H1 (cell line): ENCODE results near the gene SMARCA2. TPM values are rescaled to one million over a fixed set of nuclear protein-coding genes. Genes with fewer than 3 reads are reported as not detected.

Experiments used
- CTCF ChIA-PET: fragments of 300-600 bp; sonication (Branson Sonifier 250); formaldehyde crosslinking; loops from one replicate; lab custom pipeline; 2021; ENCODE audit not compliant: partially characterized antibody; lab: Charles Lee
- POLR2A ChIA-PET: fragments of 300-600 bp; sonication (Branson Sonifier 250); formaldehyde crosslinking; loops from one replicate; lab custom pipeline; 2021; ENCODE audit warnings: inconsistent platforms; ENCODE audit not compliant: partially characterized antibody; lab: Charles Lee
- DNase-seq, 2 experiments: peaks; one replicate each; pipeline versions ENCODE4 v3.0.0 to v3.0.0-alpha.2; 2010 to 2022; ENCODE audit warnings: low spot score in 2 of 2, low read depth in 1 of 2, mixed read lengths in 1 of 2
- FAIRE-seq: peaks from 2 replicates; lab custom pipeline; 2011; peaks lifted over from hg19 to GRCh38; lab: Jason Lieb, UNC
- H2AFZ ChIP-seq: 2 replicates; pipeline ENCODE4 v1.8.1; 2012; ENCODE audit warnings: low read length, inconsistent platforms
- H2AK5ac ChIP-seq: 2 replicates; pipeline ENCODE4 v1.6.1; 2013; ENCODE audit warnings: low read depth, low read length
- H2BK120ac ChIP-seq: replicated peaks from 2 replicates; pipeline ENCODE3; 2013; ENCODE audit warnings: low read depth, low read length, inconsistent platforms
- H2BK12ac ChIP-seq: 2 replicates; pipeline ENCODE4 v1.6.1; 2013; ENCODE audit warnings: low read depth, low read length
- H2BK15ac ChIP-seq: 2 replicates; pipeline ENCODE4 v1.6.1; 2013; ENCODE audit warnings: low read length
- H2BK20ac ChIP-seq: 2 replicates; pipeline ENCODE4 v1.6.1; 2013; ENCODE audit warnings: low read length
- H2BK5ac ChIP-seq: 2 replicates; pipeline ENCODE4 v1.6.1; 2013; ENCODE audit warnings: low read depth, low read length
- H3K14ac ChIP-seq: 2 replicates; pipeline ENCODE4 v1.6.1; 2013; ENCODE audit warnings: inconsistent platforms; ENCODE audit not compliant: insufficient read length
- H3K18ac ChIP-seq: 2 replicates; pipeline ENCODE4 v1.6.1; 2013; ENCODE audit warnings: low read length; ENCODE audit errors: extremely low read depth
- H3K23ac ChIP-seq: 2 replicates; pipeline ENCODE4 v1.6.1; 2013; ENCODE audit warnings: inconsistent platforms; ENCODE audit not compliant: insufficient read length
- H3K23me2 ChIP-seq: 2 replicates; pipeline ENCODE4 v1.6.1; 2013; ENCODE audit warnings: low read depth, low read length
- H3K27ac ChIP-seq: 2 replicates; pipeline ENCODE4 v1.6.1; 2011; ENCODE audit warnings: low read depth, low read length, inconsistent platforms
- H3K27me3 ChIP-seq, 4 experiments: replicated peaks in 1 of 4; 1 replicate in 1 of 4; 2 replicates in 3 of 4; pipeline versions ENCODE4 v1.6.1 to v1.8.1; 2011 to 2013; ENCODE audit warnings: low read length in 3 of 4, mild to moderate bottlenecking in 3 of 4, inconsistent platforms in 2 of 4, mixed read lengths in 2 of 4, moderate library complexity in 1 of 4; ENCODE audit not compliant: control insufficient read depth in 3 of 4, insufficient read depth in 3 of 4; ENCODE audit errors: extremely low read depth in 1 of 4
- H3K36me3 ChIP-seq, 4 experiments: 2 replicates each; pipeline versions ENCODE4 v1.6.1 to v1.8.1; 2011 to 2013; ENCODE audit warnings: mild to moderate bottlenecking in 4 of 4, low read length in 3 of 4, moderate library complexity in 2 of 4, control low read depth in 1 of 4, inconsistent platforms in 1 of 4; ENCODE audit not compliant: insufficient read depth in 4 of 4, control insufficient read depth in 2 of 4
- H3K4ac ChIP-seq: replicated peaks from 2 replicates; pipeline ENCODE3; 2013; ENCODE audit warnings: low read length, low read depth, mixed read lengths, inconsistent platforms; ENCODE audit not compliant: insufficient read length
- H3K4me1 ChIP-seq, 4 experiments: replicated peaks in 1 of 4; 1 replicate in 1 of 4; 2 replicates in 3 of 4; pipeline versions ENCODE4 v1.6.1 to v1.8.1; 2011 to 2013; ENCODE audit warnings: low read length in 3 of 4, inconsistent platforms in 2 of 4, mixed read lengths in 1 of 4; ENCODE audit not compliant: insufficient read depth in 4 of 4, control insufficient read depth in 3 of 4
- H3K4me2 ChIP-seq, 2 experiments: 2 replicates each; pipeline versions ENCODE4 v1.6.1 to v1.8.1; 2011 to 2013; ENCODE audit warnings: low read depth in 2 of 2, low read length in 2 of 2, control low read depth in 1 of 2, inconsistent platforms in 1 of 2, mild to moderate bottlenecking in 1 of 2; ENCODE audit not compliant: insufficient read depth in 1 of 2
- H3K4me3 ChIP-seq, 4 experiments: fragments of 200-600, 300-600 bp in 1 of 4; sonication (generic), shearing (Covaris generic), sonication (Bioruptor Twin) in 1 of 4; 2 replicates each; pipeline versions ENCODE4 v1.5.1 to v1.8.1; 2011 to 2016; ENCODE audit warnings: low read length in 4 of 4, low read depth in 3 of 4, control low read depth in 2 of 4, inconsistent platforms in 2 of 4, mild to moderate bottlenecking in 2 of 4, mixed read lengths in 1 of 4, moderate library complexity in 1 of 4; ENCODE audit not compliant: insufficient read depth in 2 of 4; ENCODE audit errors: extremely low read depth in 1 of 4
- H3K56ac ChIP-seq: replicated peaks from 2 replicates; pipeline ENCODE3; 2013; ENCODE audit warnings: low read depth, mild to moderate bottlenecking, mixed read lengths, low read length, inconsistent platforms; ENCODE audit not compliant: insufficient read length
- H3K79me1 ChIP-seq: 2 replicates; pipeline ENCODE4 v1.6.1; 2013; ENCODE audit warnings: low read depth, low read length, control low read depth
- H3K79me2 ChIP-seq, 2 experiments: 2 replicates each; pipeline versions ENCODE4 v1.6.1 to v1.8.1; 2012 to 2013; ENCODE audit warnings: low read length in 2 of 2, mild to moderate bottlenecking in 2 of 2, inconsistent platforms in 1 of 2; ENCODE audit not compliant: insufficient read depth in 2 of 2, control insufficient read depth in 1 of 2
- H3K9ac ChIP-seq, 4 experiments: replicated peaks in 1 of 4; 1 replicate in 1 of 4; 2 replicates in 3 of 4; pipeline versions ENCODE4 v1.6.1 to v1.8.1; 2011 to 2013; ENCODE audit warnings: low read depth in 3 of 4, low read length in 3 of 4, control low read depth in 2 of 4, mild to moderate bottlenecking in 2 of 4, moderate library complexity in 2 of 4, inconsistent platforms in 1 of 4; ENCODE audit errors: extremely low read depth in 1 of 4
- H3K9me3 ChIP-seq, 2 experiments: 2 replicates each; pipeline versions ENCODE4 v1.6.1 to v1.8.1; 2012 to 2013; ENCODE audit warnings: mild to moderate bottlenecking in 2 of 2, moderate library complexity in 2 of 2, control low read depth in 1 of 2, inconsistent platforms in 1 of 2, low read depth in 1 of 2, low read length in 1 of 2, mixed read lengths in 1 of 2; ENCODE audit not compliant: insufficient read depth in 2 of 2
- H4K20me1 ChIP-seq, 2 experiments: replicated peaks in 1 of 2; 2 replicates each; pipeline versions ENCODE3 to v1.8.1; 2011 to 2013; ENCODE audit warnings: inconsistent platforms in 2 of 2, low read length in 2 of 2, mild to moderate bottlenecking in 1 of 2; ENCODE audit not compliant: insufficient read depth in 2 of 2, control insufficient read depth in 1 of 2
- H4K5ac ChIP-seq: 2 replicates; pipeline ENCODE4 v1.6.1; 2013; ENCODE audit warnings: low read length, low read depth, mixed read lengths, inconsistent platforms; ENCODE audit not compliant: insufficient read length
- H4K8ac ChIP-seq: 2 replicates; pipeline ENCODE4 v1.8.0; 2013; ENCODE audit warnings: mild to moderate bottlenecking, moderate library complexity, low read length, inconsistent platforms; ENCODE audit not compliant: insufficient read depth; ENCODE audit errors: extremely low read depth
- H4K91ac ChIP-seq: replicated peaks from 2 replicates; pipeline ENCODE3; 2013; ENCODE audit warnings: low read length, mixed read lengths, inconsistent platforms; ENCODE audit not compliant: insufficient read length
- CHD1 ChIP-seq: IDR thresholded peaks from 2 replicates; pipeline ENCODE4 v1.6.1; 2012; ENCODE audit warnings: low read depth, low read length, improper control_type of control experiment
- SIX5 ChIP-seq: IDR thresholded peaks from 2 replicates; pipeline ENCODE4 v1.6.1; 2011; ENCODE audit warnings: mild to moderate bottlenecking, low read depth, low read length
- SRF ChIP-seq: IDR thresholded peaks from 2 replicates; pipeline ENCODE4 v1.6.1; 2011; ENCODE audit warnings: mild to moderate bottlenecking, low read depth, low read length, moderate library complexity
- ZNF274 ChIP-seq: IDR thresholded peaks from 2 replicates; pipeline ENCODE4 v1.7.0; 2012; ENCODE audit warnings: low read length, borderline replicate concordance; ENCODE audit errors: extremely low read depth
- WGBS, 2 experiments: shearing (Covaris generic) in 1 of 2; methylation state at CpG; one replicate each; pipeline versions ENCODE4 v1.1.6 to v1.1.7; 2013 to 2015; ENCODE audit warnings: low lambda C conversion rate in 2 of 2, mixed read lengths in 2 of 2, inconsistent platforms in 1 of 2, low coverage in 1 of 2, missing lambda C conversion rate in 1 of 2; ENCODE audit not compliant: insufficient replicate concordance in 2 of 2, insufficient coverage in 1 of 2, insufficient read length in 1 of 2; ENCODE audit errors: extremely low coverage in 1 of 2, missing lambda C conversion rate in 1 of 2; 5-methylcytosine and 5-hydroxymethylcytosine counted together
- polyA plus RNA-seq, 7 experiments: library from polyadenylated mRNA; depleted of rRNA in 3 of 7; stranded (reverse) in 5 of 7; unstranded in 2 of 7; fragments of >200 nt in 5 of 7; fragments of 200-250 nt in 2 of 7; gene quantifications; 1 replicate in 5 of 7; 2 replicates in 1 of 7; 4 replicates in 1 of 7; pipeline versions ENCODE4 v1.2.1 to v1.2.3, GENCODE V29; 2011 to 2013; ENCODE audit warnings: missing spikeins in 2 of 7, mixed read lengths in 2 of 7
- total RNA-seq: library from RNA; stranded (reverse); fragmentation: NEBNext Ultra II Directional; extraction: Animal tissue kit (Norgen Biotek cat#: 25700); gene quantifications from 2 replicates; pipeline ENCODE4 v1.2.1, GENCODE V29; 2021

SMARCA2 gene
- total and polyA plus RNA-seq, 2 of the 8 experiments (the other 6 are each of a cell fraction or from before 2014, with no cell fraction given), result 6.3 to 21.7 TPM

- Histone ChIP-seq H3K9ac (no peak overlapping the region), H3K4me1 (peaks cover 0 to 19% (median 14%) of the 10 kb centered on the region in 4 experiments; a peak in 4 of 7 replicates), H3K79me2 (no peaks in the 10 kb centered on the region), H3K23me2 (no peaks in the 10 kb centered on the region; the same call in 1 of the 2 replicates)
- CTCF ChIA-PET, result interaction anchor here (1.1 to 1.6 kb wide), 2 partner anchors 10 to 13 kb away, joined by 3 to 5 read pairs; no protein-coding TSS in a partner anchor
- TF ChIP-seq SRF, result no peak
- TF ChIP-seq ZNF274, result no peak
- TF ChIP-seq CHD1, result no peak
- TF ChIP-seq SIX5, result no peak
- TF ChIP-seq, all 59 proteins: peak for 0
- H3K36me3 ChIP-seq, result no peaks in the 10 kb centered on the region
- no peak overlapping the region for H3K4ac ChIP-seq
- no peak overlapping the region for H2BK120ac ChIP-seq
- 63% methylated on average over 2 of the region's 2 CpGs; no CpG with 5 or more reads in 1 of the 2 experiments for WGBS, 2 experiments
- no peak for DNase-seq
- no peak overlapping the region for H4K91ac ChIP-seq
- 0 out of 2 replicates have a peak overlapping the region, but pooled peaks have one; percentile 18 for H2BK12ac ChIP-seq
- FAIRE-seq, result no peak
- H3K9me3 ChIP-seq, result no peaks in the 10 kb centered on the region
- no peak overlapping the region for H3K4me3 ChIP-seq
- no peaks in the 10 kb centered on the region for H3K27me3 ChIP-seq
- H4K8ac ChIP-seq, result no peak overlapping the region
- no peak overlapping the region; a peak in 1 of 4 replicates for H3K4me2 ChIP-seq
- H2BK15ac ChIP-seq, result no peak overlapping the region
- POLR2A ChIA-PET, result interaction anchor here (0.8 to 1.6 kb wide), 2 partner anchors 13 to 18 kb away, joined by 3 to 4 read pairs; partner anchors contain the start of gene SMARCA2
- H3K27ac ChIP-seq, result no peak overlapping the region
- H3K56ac ChIP-seq, result no peak overlapping the region
- no peak overlapping the region for H3K14ac ChIP-seq
- H3K23ac ChIP-seq, result no peak overlapping the region
- no peaks in the 10 kb centered on the region for H3K79me1 ChIP-seq
- H2AFZ ChIP-seq, result peak overlapping the region; percentile 48; the same call in 1 of the 2 replicates
- no peak overlapping the region for H3K18ac ChIP-seq
- H4K5ac ChIP-seq, result no peak overlapping the region
- no peak overlapping the region for H2BK20ac ChIP-seq
- H2BK5ac ChIP-seq, result no peak overlapping the region
- no peaks in the 10 kb centered on the region for H4K20me1 ChIP-seq
- H2AK5ac ChIP-seq, result no peak overlapping the region
These were observed 17.0 kb upstream of the SMARCA2 start for GRCh38 chr9:1998111-1998510.
